ENCODE measurements around the gene B3GALT4.
A peak's percentile ranks its signal among the peaks of the same experiment; 100 is the strongest.

Gene B3GALT4

DNA sequence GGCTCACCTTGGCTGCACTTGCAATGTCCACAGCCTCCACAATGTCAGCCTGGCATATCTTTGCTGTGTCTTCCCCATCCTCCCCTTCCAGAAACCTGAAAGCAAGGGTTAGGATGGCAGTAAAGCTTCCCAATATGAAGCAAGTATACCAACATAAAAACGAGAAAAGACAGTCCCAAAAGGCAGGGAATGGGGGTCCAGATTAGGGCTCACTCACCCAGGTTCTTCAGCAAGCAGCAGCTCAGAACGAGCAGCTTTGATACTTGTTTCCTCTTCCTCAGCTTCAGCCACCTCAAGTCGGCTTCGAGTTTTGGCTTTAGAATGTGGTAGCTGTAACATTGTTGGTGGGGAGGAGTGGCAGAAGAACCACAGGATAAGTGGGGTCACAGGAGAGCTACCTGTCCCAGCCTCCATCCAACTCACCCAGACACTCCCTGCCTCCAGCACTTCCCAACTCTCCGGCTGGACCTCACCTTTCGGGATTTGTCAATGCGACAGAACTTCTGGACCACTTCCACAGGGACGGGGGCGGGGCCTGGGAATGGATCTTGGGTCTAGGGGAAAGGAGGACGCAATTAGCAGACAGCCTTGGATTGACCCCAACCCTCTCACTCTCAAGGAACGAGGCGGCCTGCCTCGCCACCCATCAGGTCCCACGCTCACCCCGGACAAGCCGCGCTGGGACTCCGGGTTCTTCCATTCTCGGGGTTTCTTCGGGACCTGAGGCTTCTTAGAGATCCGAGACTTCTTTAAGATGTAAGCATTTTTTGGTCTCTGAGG, 11.4 kb downstream of the B3GALT4 start:
- H3K4me3 ChIP-seq (ENCODE audit: low read depth, low read length) = peak overlapping the region; percentile 64
- TF ChIP-seq, protein P1, sequence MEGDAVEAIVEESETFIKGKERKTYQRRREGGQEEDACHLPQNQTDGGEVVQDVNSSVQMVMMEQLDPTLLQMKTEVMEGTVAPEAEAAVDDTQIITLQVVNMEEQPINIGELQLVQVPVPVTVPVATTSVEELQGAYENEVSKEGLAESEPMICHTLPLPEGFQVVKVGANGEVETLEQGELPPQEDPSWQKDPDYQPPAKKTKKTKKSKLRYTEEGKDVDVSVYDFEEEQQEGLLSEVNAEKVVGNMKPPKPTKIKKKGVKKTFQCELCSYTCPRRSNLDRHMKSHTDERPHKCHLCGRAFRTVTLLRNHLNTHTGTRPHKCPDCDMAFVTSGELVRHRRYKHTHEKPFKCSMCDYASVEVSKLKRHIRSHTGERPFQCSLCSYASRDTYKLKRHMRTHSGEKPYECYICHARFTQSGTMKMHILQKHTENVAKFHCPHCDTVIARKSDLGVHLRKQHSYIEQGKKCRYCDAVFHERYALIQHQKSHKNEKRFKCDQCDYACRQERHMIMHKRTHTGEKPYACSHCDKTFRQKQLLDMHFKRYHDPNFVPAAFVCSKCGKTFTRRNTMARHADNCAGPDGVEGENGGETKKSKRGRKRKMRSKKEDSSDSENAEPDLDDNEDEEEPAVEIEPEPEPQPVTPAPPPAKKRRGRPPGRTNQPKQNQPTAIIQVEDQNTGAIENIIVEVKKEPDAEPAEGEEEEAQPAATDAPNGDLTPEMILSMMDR (IDR thresholded peaks at IDR 0.05; ENCODE audit: borderline replicate concordance, insufficient read depth, low read depth, low read length) = no peak

GRCh38 chr6:33288921-33289783, 12.2 kb downstream of the B3GALT4 start, which contains the start of the genes PFDN6 and WDR46:
PFDN6 (plus strand) TSS chr6:33289601; CDS start chr6:33289857, 256 bp downstream.
WDR46 (minus strand) TSS chr6:33289239; CDS start chr6:33289170, 69 bp downstream.
- TF ChIP-seq, protein P1 (IDR thresholded peaks at IDR 0.05; ENCODE audit: borderline replicate concordance, insufficient read depth, low read depth, low read length) = no peak
- peak within 1 kb of the TSS; percentile 64 for H3K4me3 ChIP-seq (ENCODE audit: low read depth, low read length)

GRCh38 chr6:33289784-33290315, 12.9 kb downstream of the B3GALT4 start:
- peak overlapping the region; percentile 64 for H3K4me3 ChIP-seq (ENCODE audit: low read depth, low read length)
- TF ChIP-seq, protein P1 (IDR thresholded peaks at IDR 0.05; ENCODE audit: borderline replicate concordance, insufficient read depth, low read depth, low read length) = no peak

- TF ChIP-seq, protein P1 (IDR thresholded peaks at IDR 0.05; ENCODE audit: borderline replicate concordance, insufficient read depth, low read depth, low read length) = no peak
Measured at GRCh38 chr6:33290459-33290858, 13.5 kb downstream of the B3GALT4 start.

GRCh38 chr6:33292996-33293682, 16.2 kb downstream of the B3GALT4 start:
- H3K4me3 ChIP-seq (ENCODE audit: low read depth, low read length) = no peak overlapping the region
- TF ChIP-seq, protein P1 (IDR thresholded peaks at IDR 0.05; ENCODE audit: borderline replicate concordance, insufficient read depth, low read depth, low read length) = no peak

More at GRCh38 chr6:33290459-33290858, 13.5 kb downstream of the B3GALT4 start:
- peak overlapping the region; percentile 64 for H3K4me3 ChIP-seq (ENCODE audit: low read depth, low read length)

GRCh38 chr6:33294086-33294823, 17.3 kb downstream of the B3GALT4 start:
- H3K4me3 ChIP-seq (ENCODE audit: low read depth, low read length) = no peak overlapping the region
- TF ChIP-seq, protein P1 (IDR thresholded peaks at IDR 0.05; ENCODE audit: borderline replicate concordance, insufficient read depth, low read depth, low read length) = no peak

All from GM12875 (cell line).